ENCODE data around the gene LRFN4.

LRFN4 gene

GRCh38 chr11:66874232-66874631 is 17.4 kb downstream of the LRFN4 start:
- no peak for DNase-seq

GRCh38 chr11:66875378-66875777 is 18.5 kb downstream of the LRFN4 start:
- no peak for DNase-seq

DNA sequence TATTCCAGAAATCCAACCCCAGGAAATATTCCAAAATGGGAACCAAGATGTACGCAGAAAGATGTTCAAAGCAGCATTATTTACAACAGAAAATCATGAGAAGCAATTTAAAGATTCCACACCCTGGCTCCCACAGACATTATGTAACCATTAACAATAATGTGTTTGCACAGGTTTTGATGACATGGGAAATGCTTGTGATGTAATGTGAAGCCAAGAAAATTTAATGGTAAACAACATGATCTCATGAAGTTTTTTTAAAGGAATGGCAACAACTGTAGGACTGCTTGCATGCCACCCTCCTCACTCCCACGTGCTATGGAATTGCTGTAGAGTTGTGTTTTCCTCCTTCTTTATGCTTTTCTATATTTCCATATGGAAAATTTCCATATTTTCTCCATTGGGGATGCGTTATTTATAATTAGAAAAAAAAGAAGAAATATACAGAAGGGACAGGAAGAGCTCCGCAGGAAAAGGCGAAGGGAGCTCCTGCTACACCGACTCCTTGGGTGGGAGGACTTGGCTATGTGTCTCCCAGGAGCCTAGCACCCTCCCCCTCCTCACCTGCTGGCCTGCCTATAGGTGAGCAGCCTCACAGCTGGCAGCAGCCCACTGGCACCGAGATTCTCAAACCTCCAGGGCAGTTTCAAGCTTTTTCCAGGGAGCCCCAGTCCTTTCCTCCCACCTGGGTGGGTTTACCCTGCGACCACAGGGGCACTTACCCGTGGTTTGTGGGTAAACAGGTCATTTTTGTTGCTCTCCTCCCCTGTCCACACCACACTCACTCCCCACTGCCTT is 20.9 kb downstream of the LRFN4 start:
- DNase-seq = no peak

DNA sequence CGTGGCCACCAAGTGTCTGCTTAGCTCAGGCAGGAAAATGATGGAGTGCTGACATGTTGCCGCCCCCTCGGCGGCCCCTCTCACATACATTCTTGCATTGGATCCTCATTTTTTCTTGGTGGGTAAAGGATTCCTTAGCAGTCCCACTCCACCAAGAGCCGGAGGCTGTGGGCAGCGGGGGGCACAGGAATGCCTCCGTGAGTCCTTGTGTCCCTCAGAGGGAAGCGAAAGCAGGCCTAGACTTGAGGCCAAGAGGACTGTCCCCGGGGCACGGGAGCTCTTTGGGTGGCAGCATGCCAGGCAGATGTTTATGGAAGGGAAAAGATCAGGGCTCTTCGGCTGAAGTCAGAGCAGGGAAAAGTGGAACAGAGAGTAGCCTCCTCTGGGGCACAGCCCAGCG is 21.6 kb downstream of the LRFN4 start:
- DNase-seq = no peak

GRCh38 chr11:66879000-66879399 is 22.1 kb downstream of the LRFN4 start:
- DNase-seq = no peak

GRCh38 chr11:66879583-66879982 is 22.7 kb downstream of the LRFN4 start:
- no peak for DNase-seq

DNA sequence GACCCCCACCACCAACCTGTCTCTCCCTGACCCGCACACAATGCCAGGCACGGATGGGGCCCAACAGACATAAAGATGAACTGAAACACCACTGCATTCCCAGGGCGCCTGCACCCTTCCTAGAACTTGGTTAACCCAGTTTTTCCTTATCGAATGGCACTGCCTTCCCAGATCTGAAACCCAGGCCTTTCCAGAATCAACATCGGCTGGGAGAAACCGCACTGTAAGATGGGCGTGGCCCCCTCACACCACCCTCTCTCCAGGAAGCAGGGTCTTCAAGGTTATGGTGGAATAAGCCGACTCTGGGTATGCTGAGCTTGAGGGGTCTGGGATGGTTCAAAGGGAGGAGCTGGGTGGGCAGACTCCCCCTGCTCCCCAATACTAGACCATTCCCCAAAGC is 23.1 kb downstream of the LRFN4 start:
- DNase-seq = no peak

DNA sequence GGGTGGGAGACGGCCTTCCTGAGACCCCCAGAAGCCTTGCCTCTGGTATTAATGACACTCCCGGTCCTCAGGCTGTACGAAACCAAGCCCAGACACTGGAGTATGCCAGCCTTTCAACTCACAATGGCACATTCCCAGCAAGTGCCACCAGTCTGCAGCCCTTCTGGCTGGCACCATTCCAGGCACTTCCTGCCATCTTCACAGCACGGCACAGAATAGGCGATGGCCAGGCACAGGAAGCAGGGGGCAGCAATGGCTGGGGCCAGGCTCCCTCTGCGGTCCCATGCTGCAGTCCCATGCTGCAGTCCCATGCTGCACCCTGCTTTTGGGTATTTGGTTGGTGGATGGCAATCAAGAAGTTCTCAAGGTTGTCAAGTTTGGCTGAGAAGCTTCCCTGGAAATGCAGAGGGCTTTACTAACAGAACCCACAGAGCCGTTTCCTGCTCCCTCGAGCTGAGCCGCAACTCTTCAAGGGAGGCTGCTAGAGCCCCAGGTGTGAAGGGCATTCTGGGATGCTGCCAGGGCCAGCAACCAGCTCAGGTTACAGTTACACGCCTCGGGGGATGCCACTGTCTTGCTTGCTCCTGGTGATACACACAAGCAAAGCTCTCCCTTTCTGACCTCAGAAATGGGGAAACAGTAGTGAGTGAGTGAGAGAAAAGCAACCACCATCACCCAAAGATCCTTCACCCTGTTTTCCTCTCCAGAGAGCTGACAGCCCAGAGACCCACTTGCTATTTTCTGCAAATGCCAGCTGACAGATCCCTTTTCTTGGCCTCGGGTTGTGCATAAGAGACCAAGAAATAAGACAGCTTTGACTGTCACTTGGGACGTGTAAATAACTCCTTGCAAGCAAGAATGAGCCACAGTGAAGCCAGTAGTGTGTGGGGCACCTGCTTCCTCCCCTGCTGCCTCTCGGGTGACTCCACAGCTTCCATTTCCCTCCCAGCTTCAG is 23.9 kb downstream of the LRFN4 start:
- no peak for DNase-seq

DNA sequence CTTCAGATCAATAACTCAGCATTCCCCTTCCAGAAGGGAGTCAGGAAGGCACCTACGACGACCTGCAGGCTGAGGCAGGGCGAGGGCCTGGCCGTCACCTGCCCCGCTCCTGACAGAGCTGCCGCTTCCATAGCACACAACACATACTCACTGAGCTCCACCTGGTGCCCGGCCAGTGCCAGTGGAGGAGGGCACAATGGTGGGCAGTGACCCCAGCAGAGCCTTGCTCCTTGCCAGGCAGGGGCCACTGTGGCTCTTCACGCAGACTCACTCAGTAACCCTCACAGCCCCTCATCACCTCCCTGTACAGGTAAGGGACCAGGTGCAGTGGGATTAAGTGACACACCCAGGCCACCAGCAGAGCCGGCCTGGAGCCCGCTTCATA is 24.6 kb downstream of the LRFN4 start:
- DNase-seq = no peak

GRCh38 chr11:66881927-66882452 is 25.1 kb downstream of the LRFN4 start:
- no peak for DNase-seq

DNA sequence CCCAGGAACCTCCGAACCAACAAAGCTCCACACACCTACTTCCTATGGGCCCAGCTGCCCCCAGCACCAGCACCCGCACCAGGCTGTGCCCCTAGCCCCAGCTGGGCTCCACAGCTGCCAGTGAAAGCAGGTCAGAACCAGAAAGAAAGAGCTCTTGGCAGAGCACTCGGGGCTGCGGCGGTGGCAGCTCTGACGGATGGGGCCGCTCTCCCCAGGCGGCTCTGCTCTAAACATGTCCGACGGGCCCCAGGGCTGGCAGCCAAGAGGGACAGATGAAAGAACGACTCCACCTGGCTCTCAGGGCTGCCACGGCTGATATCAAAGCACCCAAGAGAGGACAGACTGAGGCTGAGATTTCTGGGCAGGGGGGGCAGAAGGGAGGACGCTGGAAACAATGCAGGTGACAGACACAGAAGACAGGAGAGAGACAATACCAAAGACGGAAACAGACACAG is 25.7 kb downstream of the LRFN4 start:
- no peak for DNase-seq

DNA sequence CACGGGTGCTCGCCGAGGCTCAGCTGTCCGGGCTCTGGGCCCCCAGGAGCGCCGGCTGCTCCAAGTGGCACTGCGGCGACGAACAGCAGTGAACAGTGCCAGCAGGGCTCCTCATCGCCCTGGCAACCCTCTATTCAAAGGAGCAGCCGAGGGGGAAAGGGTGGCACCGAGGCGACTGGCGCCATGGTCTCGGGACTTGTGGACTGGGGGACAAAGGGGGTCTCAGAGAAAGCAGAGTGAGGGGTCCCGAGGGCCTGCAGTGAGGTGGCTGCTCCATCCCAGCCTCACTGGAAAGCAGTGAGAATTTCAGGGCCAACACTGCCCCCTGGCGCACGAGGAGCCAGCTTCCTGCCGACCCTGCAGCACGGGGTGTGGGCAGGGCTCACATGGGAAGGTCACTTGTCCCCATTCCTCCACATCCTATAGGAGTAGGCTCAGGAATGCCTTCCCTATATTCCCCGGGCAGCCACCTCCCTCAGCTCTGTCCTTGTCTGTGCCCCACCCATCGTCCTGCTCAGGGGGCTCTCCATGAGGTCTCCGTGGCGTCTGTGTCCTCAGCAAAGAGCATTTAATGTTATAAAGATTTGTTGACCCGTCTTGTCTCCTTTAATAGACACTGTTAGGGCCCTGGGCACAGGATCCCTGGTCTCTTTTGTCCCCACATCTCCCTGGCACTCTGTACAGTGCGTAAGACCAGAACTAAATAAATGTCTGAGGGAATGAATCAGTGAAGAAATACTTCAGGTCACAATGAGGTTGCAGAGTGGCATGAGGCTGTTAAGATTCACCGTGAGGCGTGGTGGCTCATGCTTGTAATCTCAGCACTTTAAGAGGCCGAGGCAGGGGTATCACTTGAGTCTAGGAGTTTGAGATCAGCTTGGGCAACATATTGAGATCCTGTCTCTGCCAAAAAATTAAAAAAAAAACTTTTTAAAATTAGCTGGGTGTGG is 26.4 kb downstream of the LRFN4 start:
- DNase-seq = peak; percentile 51

DNA sequence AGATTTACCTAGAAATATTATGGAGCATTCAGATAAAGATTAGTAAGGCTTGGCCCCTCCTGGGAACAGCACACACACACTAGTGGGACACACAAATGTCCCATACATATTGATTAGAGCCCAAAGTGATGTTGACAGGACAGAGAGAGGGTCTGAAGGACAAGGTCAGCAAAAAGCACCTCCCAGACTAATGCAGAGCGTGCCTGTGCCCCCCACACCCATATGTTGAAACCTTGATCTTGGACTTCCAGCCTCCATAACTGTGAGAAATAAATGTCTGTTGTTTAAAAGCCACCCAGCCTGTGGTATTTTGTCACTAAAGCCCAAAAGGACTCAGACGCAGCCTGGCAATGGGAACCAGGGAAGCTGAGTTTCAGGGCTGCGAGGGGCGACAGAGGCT is 27.6 kb downstream of the LRFN4 start:
- no peak for DNase-seq

DNA sequence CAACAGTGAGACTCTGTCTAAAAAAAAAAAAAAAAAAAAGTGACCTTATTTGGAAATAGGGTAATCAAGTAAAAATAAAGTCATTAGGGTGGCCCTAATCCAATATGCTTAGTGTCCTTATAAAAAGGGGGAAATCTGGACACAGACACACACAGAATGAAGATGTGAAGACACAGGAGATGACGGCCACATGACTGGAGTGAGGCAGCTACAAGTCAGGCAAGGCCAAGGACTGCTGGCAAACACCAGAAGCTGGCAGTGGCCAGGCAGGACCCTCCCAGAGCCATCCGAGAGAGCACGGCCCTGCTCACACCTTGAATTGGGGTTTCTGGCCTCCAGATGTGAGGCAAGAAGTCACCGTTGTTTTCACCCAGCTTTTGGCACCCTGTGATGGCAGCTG is 28.6 kb downstream of the LRFN4 start:
- DNase-seq = no peak

DNA sequence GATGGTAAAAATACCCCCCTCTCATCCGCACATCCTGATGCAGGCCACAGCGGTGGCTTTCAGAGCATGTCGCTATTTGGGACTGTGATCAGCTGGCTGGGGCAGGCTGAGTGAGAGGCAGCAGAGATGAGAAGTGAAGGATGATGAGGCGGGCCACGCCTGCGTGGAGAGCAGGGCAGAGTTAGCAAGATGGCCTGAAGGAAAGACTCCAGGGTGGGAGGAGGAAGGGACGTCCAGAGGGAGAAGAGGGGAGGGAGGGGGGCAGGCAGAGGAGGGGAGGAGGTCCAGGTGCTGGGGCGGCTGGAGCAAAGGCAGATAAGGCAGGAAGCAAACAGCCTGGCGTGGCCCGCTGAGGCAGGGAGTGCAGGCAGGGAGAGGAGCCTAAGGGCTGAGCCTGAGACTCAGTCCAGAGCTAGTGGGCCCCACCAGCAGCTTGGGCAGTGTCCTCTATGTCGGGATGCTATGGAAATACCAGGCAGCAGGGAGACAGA is 29.1 kb downstream of the LRFN4 start:
- DNase-seq = no peak

DNA sequence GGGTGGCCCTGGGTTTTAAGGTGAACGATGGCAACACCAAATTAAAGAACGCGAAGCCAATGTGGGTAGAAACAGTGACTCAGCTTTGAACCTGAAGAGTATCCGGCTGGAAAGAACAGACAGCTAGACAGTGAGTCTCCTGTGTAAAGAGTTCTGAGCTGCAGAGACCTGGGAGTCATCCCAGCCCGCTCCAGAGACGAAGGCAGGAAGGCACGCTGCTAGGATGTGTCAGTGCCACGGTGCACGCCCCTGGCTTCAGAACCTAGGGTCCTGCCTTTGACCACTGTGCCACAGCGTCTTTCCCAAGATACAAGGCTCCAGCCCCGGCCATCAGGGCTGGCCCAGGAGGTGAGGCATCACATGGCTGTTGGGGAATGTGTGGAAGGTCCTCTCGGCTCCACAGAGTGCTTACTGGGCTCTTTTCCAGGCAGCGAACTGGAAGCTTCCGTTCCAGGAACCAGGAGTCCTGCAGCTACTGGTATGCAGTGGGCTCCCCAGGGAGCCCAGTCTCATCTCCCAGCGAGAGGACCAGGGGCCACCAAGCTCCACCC is 29.9 kb downstream of the LRFN4 start:
- no peak for DNase-seq

DNA sequence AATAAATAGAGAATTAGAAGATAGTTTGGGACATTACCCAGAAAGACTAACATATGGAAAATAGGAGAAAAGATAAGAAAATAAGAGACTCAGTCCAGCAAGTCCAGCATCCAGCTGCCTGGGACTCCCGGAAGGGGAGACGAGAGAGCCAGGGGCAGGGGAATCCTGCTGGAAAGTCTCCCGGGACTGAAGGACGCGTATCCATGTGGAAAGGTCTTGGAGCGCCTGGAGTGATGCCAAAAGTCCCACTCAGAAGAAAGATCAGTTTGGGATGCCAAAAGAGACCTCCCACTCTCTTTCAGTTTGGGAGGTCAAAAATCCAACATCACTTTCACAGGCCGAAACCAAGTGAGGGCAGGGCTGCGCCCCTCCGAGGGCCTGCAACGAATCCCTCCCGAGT is 30.7 kb downstream of the LRFN4 start:
- no peak for DNase-seq

- DNase-seq = no peak
These were observed 31.4 kb downstream of the LRFN4 start for GRCh38 chr11:66888282-66888681.

- DNase-seq = no peak
These were observed 33.1 kb downstream of the LRFN4 start for GRCh38 chr11:66889960-66890359.

GRCh38 chr11:66891851-66892660 is 35.2 kb downstream of the LRFN4 start:
- no peak for DNase-seq

GRCh38 chr11:66892911-66893310 is 36.0 kb downstream of the LRFN4 start:
- DNase-seq = no peak

Data from T-helper 9 cell (primary cell).